22Rv1 (cell line): Measurements from ENCODE around the gene NUDT9.
"Not testable (repeated sequence)": the region's sequence is repeated elsewhere in the genome, so short reads cannot be mapped to it uniquely, and the experiment has no call there.

ENCODE experiments used
- CTCF ChIP-seq: fragments of 450-650 bp; IDR thresholded peaks from 2 replicates; pipeline ENCODE4 v1.5.1; 2017; ENCODE audit warnings: mild to moderate bottlenecking
- ZFX ChIP-seq: fragments of 450-650 bp; IDR thresholded peaks from 2 replicates; pipeline ENCODE4 v1.6.1; 2017; ENCODE audit warnings: antibody characterized with exemption, borderline replicate concordance

GRCh38 chr4:87395073-87395472 lies 27.3 kb upstream of the NUDT9 start:
- TF ChIP-seq CTCF, ZFX: not testable (repeated sequence)
